DOHH2 (cell line): Measurements from ENCODE around the gene ACKR3.

Experiments used
- H3F3A ChIP-seq: fragments of 200-600 bp; sonication (generic), shearing (Covaris generic); 2 replicates; pipeline ENCODE4 v1.6.0; 2016; ENCODE audit warnings: antibody characterized with exemption, mild to moderate bottlenecking; ENCODE audit not compliant: control insufficient read depth, insufficient read depth
- H3K27ac ChIP-seq: fragments of 200-600 bp; sonication (generic); 2 replicates; pipeline ENCODE4 v1.5.1; 2014; ENCODE audit warnings: low read depth, mild to moderate bottlenecking, low read length, moderate library complexity
- H3K27me3 ChIP-seq: fragments of 200-600 bp; sonication (generic); 2 replicates; pipeline ENCODE4 v1.6.1; 2014; ENCODE audit warnings: mild to moderate bottlenecking, low read length, mixed read lengths; ENCODE audit not compliant: control insufficient read depth
- H3K36me3 ChIP-seq: fragments of 200-600 bp; sonication (generic); 2 replicates; pipeline ENCODE4 v1.6.1; 2014; ENCODE audit warnings: mild to moderate bottlenecking, low read length, moderate library complexity, mixed read lengths; ENCODE audit not compliant: control insufficient read depth
- H3K4me1 ChIP-seq: fragments of 200-600 bp; sonication (generic); 2 replicates; pipeline ENCODE4 v1.6.1; 2014; ENCODE audit warnings: mild to moderate bottlenecking, low read length, mixed read lengths; ENCODE audit not compliant: control insufficient read depth
- H3K4me2 ChIP-seq: fragments of 200-600 bp; sonication (generic); 2 replicates; pipeline ENCODE4 v1.6.0; 2014; ENCODE audit warnings: mild to moderate bottlenecking, low read length, moderate library complexity
- H3K4me3 ChIP-seq: fragments of 200-600 bp; sonication (generic); 2 replicates; pipeline ENCODE4 v1.5.1; 2014; ENCODE audit warnings: mild to moderate bottlenecking, low read length, mixed read lengths
- H3K79me2 ChIP-seq: fragments of 200-600 bp; sonication (generic); 2 replicates; pipeline ENCODE4 v1.6.1; 2014; ENCODE audit warnings: mild to moderate bottlenecking, low read length, mixed read lengths; ENCODE audit not compliant: control insufficient read depth
- H3K9me2 ChIP-seq: fragments of 200-600 bp; sonication (generic); replicated peaks from 2 replicates; pipeline ENCODE4 v1.6.1; 2014; ENCODE audit warnings: mild to moderate bottlenecking, low read length, mixed read lengths; ENCODE audit not compliant: control insufficient read depth
- H3K9me3 ChIP-seq: fragments of 200-600 bp; sonication (generic); 2 replicates; pipeline ENCODE4 v1.6.1; 2014; ENCODE audit warnings: antibody characterized with exemption, low read length, mixed read lengths; ENCODE audit not compliant: control insufficient read depth, insufficient read depth
- H4K20me1 ChIP-seq: fragments of 200-600 bp; sonication (generic); 2 replicates; pipeline ENCODE4 v1.6.0; 2014; ENCODE audit warnings: low read depth, mild to moderate bottlenecking, antibody characterized with exemption, low read length, moderate library complexity; ENCODE audit not compliant: control insufficient read depth, insufficient read depth
- EZH2phosphoT487 ChIP-seq: fragments of 200-600 bp; sonication (generic); IDR thresholded peaks from 2 replicates; pipeline ENCODE4 v1.6.1; 2017; ENCODE audit warnings: borderline replicate concordance, mild to moderate bottlenecking, antibody characterized with exemption, low read length, moderate library complexity, mixed read lengths
- TF ChIP-seq, protein P1 (sequence below): fragments of 200-600 bp; sonication (generic); IDR thresholded peaks from one replicate; pipeline ENCODE4 v1.5.1; 2014; ENCODE audit warnings: antibody characterized with exemption, mild to moderate bottlenecking, low read depth, low read length; ENCODE audit not compliant: poor library complexity, severe bottlenecking

ACKR3 gene

GRCh38 chr2:236525411-236525997, 44.1 kb upstream of the ACKR3 start:
- H3K9me3 ChIP-seq: no peaks in the 10 kb centered on the region
- no peaks in the 10 kb centered on the region for H3K79me2 ChIP-seq
- no peaks in the 10 kb centered on the region for H3K36me3 ChIP-seq
- H3K27ac ChIP-seq: no peak overlapping the region
- H3K4me3 ChIP-seq: no peak overlapping the region
- H4K20me1 ChIP-seq: no peaks in the 10 kb centered on the region
- H3K4me2 ChIP-seq: no peak overlapping the region
- TF ChIP-seq, protein P1, sequence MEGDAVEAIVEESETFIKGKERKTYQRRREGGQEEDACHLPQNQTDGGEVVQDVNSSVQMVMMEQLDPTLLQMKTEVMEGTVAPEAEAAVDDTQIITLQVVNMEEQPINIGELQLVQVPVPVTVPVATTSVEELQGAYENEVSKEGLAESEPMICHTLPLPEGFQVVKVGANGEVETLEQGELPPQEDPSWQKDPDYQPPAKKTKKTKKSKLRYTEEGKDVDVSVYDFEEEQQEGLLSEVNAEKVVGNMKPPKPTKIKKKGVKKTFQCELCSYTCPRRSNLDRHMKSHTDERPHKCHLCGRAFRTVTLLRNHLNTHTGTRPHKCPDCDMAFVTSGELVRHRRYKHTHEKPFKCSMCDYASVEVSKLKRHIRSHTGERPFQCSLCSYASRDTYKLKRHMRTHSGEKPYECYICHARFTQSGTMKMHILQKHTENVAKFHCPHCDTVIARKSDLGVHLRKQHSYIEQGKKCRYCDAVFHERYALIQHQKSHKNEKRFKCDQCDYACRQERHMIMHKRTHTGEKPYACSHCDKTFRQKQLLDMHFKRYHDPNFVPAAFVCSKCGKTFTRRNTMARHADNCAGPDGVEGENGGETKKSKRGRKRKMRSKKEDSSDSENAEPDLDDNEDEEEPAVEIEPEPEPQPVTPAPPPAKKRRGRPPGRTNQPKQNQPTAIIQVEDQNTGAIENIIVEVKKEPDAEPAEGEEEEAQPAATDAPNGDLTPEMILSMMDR: no peak
- no peak for TF ChIP-seq EZH2phosphoT487
- no peaks in the 10 kb centered on the region; the same call in 1 of the 2 replicates for H3K27me3 ChIP-seq
- H3K4me1 ChIP-seq: peaks cover 5% of the 10 kb centered on the region; the same call in 1 of the 2 replicates
- H3F3A ChIP-seq: no peaks in the 10 kb centered on the region
- H3K9me2 ChIP-seq: no peaks in the 10 kb centered on the region

DNA sequence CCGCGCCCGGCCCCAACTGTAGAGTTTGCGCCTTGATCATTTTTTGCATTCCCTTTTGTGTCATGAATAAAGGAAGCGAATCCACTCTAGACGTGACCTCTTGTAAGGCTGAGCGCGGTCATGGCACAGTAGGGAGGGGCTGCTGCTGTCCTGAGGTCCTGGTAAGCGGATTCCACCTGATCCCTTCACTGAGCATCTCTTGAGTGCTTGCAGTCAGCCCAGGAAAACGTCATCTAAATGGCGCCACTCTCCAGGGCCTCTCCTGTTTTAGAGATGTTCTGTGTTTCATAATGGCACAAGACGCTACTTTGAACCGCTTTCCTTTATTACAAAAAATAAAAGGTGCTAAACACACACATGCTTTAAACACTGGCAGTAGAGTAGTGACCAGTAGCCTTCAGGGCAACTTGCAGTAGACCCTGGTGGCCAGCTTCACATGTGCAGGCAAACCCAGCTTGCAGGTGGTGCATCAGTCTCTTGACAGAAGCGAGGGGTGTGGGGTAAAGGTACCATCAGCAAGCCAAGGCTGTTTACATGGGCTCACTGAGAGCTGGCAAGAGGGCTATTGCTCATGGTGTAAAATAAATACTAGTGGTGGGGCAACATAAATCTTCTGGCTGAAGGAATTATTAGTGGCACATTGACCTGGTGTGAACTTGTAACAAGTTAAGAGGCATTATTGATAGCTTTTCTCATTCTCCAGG, 43.0 kb upstream of the ACKR3 start:
- Histone ChIP-seq H3K27ac (no peak overlapping the region), H3K4me3 (no peak overlapping the region), H3F3A (no peaks in the 10 kb centered on the region), H4K20me1 (no peaks in the 10 kb centered on the region), H3K4me1 (peaks cover 5% of the 10 kb centered on the region; the same call in 1 of the 2 replicates), H3K4me2 (no peak overlapping the region), H3K79me2 (no peaks in the 10 kb centered on the region), H3K9me2 (no peaks in the 10 kb centered on the region), H3K27me3 (no peaks in the 10 kb centered on the region; the same call in 1 of the 2 replicates), H3K36me3 (no peaks in the 10 kb centered on the region), H3K9me3 (no peaks in the 10 kb centered on the region)
- TF ChIP-seq, protein P1: no peak

DNA sequence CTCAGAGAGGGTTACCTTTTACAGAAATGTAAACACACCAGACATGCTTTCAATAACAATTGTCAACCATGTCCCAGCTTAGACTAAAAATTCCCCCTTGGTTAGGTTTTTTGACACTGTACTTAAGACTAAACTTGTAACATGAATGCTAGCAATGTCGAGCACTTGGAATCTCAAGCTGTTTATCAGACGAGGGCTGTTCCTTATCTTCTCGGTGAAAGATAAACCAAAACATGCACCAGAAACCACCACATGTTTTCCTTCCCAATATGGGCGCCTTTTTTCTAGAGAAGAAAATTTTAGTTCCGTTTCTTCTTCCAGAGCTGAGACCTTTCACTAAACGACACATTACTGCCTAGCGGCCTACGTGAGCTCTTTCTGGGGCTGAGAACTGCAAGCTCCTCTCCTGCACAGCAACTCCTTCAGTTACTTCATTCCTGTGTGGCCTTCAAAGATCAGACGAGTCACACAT, 42.4 kb upstream of the ACKR3 start:
- Histone ChIP-seq H3K4me1 (no peaks in the 10 kb centered on the region), H3K9me3 (no peaks in the 10 kb centered on the region), H3K4me2 (no peak overlapping the region), H4K20me1 (no peaks in the 10 kb centered on the region), H3K27me3 (no peaks in the 10 kb centered on the region; the same call in 1 of the 2 replicates), H3K4me3 (no peak overlapping the region), H3K9me2 (no peaks in the 10 kb centered on the region), H3F3A (no peaks in the 10 kb centered on the region), H3K27ac (no peak overlapping the region), H3K36me3 (no peaks in the 10 kb centered on the region), H3K79me2 (no peaks in the 10 kb centered on the region)
- no peak for TF ChIP-seq EZH2phosphoT487
- TF ChIP-seq, protein P1: no peak
